Memory B cell (primary cell): ENCODE measurements around the gene IWS1.
"Not testable (repeated sequence)": the region's sequence is repeated elsewhere in the genome, so short reads cannot be mapped to it uniquely, and the experiment has no call there.

ENCODE experiments used
- ATAC-seq: fragments of 150-1000 bp; cut with Tn5 transposase; 2 replicates; pipeline ENCODE4 v1.10.0; 2021; ENCODE audit warnings: low read depth, mild to moderate bottlenecking, moderate library complexity
- DNase-seq, 2 donors: peaks; one replicate each; pipeline ENCODE4 v3.0.0; 2022; ENCODE audit warnings: low spot score in 2 of 2
- H3K27ac Mint-ChIP-seq: one replicate; pipeline ENCODE4 v1.8.0; 2022; ENCODE audit warnings: mild to moderate bottlenecking, moderate library complexity, mixed read lengths
- H3K27me3 Mint-ChIP-seq: one replicate; pipeline ENCODE4 v1.8.0; 2022; ENCODE audit warnings: mixed read lengths
- H3K36me3 Mint-ChIP-seq: one replicate; pipeline ENCODE4 v1.8.0; 2022; ENCODE audit warnings: mild to moderate bottlenecking, mixed read lengths
- H3K4me1 Mint-ChIP-seq: one replicate; pipeline ENCODE4 v1.8.0; 2022; ENCODE audit warnings: mixed read lengths
- H3K4me3 Mint-ChIP-seq: one replicate; pipeline ENCODE4 v1.8.0; 2022; ENCODE audit warnings: mild to moderate bottlenecking, moderate library complexity, mixed read lengths
- H3K9me3 Mint-ChIP-seq: one replicate; pipeline ENCODE4 v1.8.0; 2022; ENCODE audit warnings: mixed read lengths

IWS1 gene

DNA sequence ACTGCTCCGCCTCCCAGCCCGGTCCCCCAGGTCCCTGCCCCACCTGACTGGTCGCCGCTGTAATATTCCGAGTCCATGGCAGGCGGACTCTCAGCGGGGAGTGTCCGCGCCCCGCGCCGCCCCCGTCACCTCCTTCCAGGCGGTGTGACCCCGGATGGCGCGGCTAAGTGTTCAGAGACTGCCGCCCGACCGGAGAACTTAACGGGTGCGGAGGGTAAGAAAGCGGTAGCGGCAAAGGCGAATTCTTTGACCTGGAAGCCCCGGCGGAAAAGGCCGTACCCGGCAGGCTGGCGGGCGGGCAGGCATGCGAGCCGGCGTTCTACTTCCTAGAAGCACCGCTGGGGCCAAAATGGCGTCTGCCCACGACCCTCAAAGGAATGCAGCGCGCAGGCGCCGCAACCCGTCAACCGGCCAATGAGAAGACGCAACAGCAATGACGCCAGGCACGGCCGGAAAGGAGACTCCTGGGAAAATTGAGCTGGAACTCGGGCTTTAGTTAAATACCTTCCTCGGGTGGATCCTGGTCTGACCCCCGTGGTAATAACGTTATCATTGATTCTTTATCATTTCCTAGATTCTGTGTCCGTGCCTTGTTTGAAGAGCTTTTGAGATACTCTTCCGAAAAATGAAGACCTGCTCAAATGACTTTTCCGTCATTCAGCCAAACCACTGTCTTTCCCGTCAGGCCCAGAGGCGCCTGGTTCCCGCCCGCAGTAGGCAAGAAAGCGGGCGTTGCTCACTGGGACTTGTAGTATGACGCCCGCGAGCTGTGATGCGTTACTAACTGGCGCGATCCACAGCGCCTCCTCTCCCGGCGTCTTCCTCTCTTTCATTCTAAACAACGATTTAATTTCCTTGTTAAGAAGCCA is at the start of gene IWS1:
TSS of gene IWS1 (minus strand) at position 358 of the 869 bp plus-strand sequence. CDS start at position 77, 281 bp downstream.
- H3K4me1 Mint-ChIP-seq = peaks cover 21% of the 10 kb centered on the region

GRCh38 chr2:127575941-127576432 is 49.7 kb upstream of the IWS1 start:
- Mint-ChIP-seq H3K27me3 (no peaks in the 10 kb centered on the region), H3K27ac (peak overlapping the region; percentile 39), H3K4me1 (peaks cover 36% of the 10 kb centered on the region), H3K9me3 (no peaks in the 10 kb centered on the region), H3K4me3 (no peak overlapping the region), H3K36me3 (no peaks in the 10 kb centered on the region)
- ATAC-seq (no peak), DNase-seq (no peak)

More for the DNA sequence above, at the start of gene IWS1:
- peak; percentile 82 to 83 for DNase-seq
- Mint-ChIP-seq H3K9me3 (no peaks in the 10 kb centered on the region), H3K4me3 (peak within 1 kb of the TSS; percentile 96), H3K27me3 (peaks cover 2% of the 10 kb centered on the region), H3K27ac (peak within 1 kb of the TSS; percentile 99), H3K36me3 (peaks cover 7% of the 10 kb centered on the region)
- ATAC-seq = peak; percentile 88

GRCh38 chr2:127575185-127575765 is 49.0 kb upstream of the IWS1 start:
- no peak for DNase-seq
- peak overlapping the region; percentile 28 for H3K4me3 Mint-ChIP-seq
- H3K9me3 Mint-ChIP-seq = no peaks in the 10 kb centered on the region
- peak; percentile 23 for ATAC-seq
- no peaks in the 10 kb centered on the region for H3K27me3 Mint-ChIP-seq
- peaks cover 38% of the 10 kb centered on the region for H3K4me1 Mint-ChIP-seq
- no peaks in the 10 kb centered on the region for H3K36me3 Mint-ChIP-seq
- H3K27ac Mint-ChIP-seq = peak overlapping the region; percentile 19

- Mint-ChIP-seq H3K4me3 (no peak overlapping the region), H3K9me3 (no peaks in the 10 kb centered on the region), H3K27ac (no peak overlapping the region), H3K27me3 (no peaks in the 10 kb centered on the region), H3K4me1 (peaks cover 38% of the 10 kb centered on the region), H3K36me3 (no peaks in the 10 kb centered on the region)
- no peak for DNase-seq
- ATAC-seq = no peak
Observed at GRCh38 chr2:127574656-127575055, 48.4 kb upstream of the IWS1 start.

GRCh38 chr2:127573771-127574170 is 47.5 kb upstream of the IWS1 start:
- no peak for ATAC-seq
- peaks cover 36% of the 10 kb centered on the region for H3K4me1 Mint-ChIP-seq
- no peak for DNase-seq
- no peak overlapping the region for H3K27ac Mint-ChIP-seq
- no peaks in the 10 kb centered on the region for H3K36me3 Mint-ChIP-seq
- H3K27me3 Mint-ChIP-seq = no peaks in the 10 kb centered on the region
- no peaks in the 10 kb centered on the region for H3K9me3 Mint-ChIP-seq
- no peak overlapping the region for H3K4me3 Mint-ChIP-seq

DNA sequence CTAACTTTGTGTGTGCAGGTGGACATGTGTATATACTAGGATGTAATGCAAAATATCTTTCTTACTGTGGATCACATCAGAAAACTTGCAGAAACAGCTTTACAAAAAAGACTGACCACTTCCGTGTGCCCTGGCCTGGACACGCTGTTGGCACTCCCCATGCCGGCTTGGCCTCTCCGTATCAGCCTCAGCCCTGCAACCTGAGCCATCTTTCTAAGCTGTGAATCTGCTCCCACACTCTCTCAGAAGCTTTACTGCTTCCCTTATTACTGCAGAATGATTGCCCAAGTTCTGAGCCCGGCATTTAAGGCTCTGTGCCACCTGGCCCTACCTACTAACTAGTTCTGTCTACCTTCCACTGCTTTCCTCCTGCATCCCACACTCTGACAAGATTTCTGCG is 47.0 kb upstream of the IWS1 start:
- Mint-ChIP-seq H3K4me1 (peaks cover 36% of the 10 kb centered on the region), H3K36me3 (no peaks in the 10 kb centered on the region), H3K9me3 (no peaks in the 10 kb centered on the region), H3K27me3 (no peaks in the 10 kb centered on the region), H3K4me3 (no peak overlapping the region), H3K27ac (no peak overlapping the region)
- DNase-seq (no peak), ATAC-seq (no peak)

GRCh38 chr2:127572841-127573240 is 46.6 kb upstream of the IWS1 start:
- H3K36me3 Mint-ChIP-seq = no peaks in the 10 kb centered on the region
- ATAC-seq (no peak), DNase-seq (no peak)
- H3K4me3 Mint-ChIP-seq = no peak overlapping the region
- H3K27ac Mint-ChIP-seq = no peak overlapping the region
- peaks cover 33% of the 10 kb centered on the region for H3K4me1 Mint-ChIP-seq
- no peaks in the 10 kb centered on the region for H3K9me3 Mint-ChIP-seq
- H3K27me3 Mint-ChIP-seq = no peaks in the 10 kb centered on the region

DNA sequence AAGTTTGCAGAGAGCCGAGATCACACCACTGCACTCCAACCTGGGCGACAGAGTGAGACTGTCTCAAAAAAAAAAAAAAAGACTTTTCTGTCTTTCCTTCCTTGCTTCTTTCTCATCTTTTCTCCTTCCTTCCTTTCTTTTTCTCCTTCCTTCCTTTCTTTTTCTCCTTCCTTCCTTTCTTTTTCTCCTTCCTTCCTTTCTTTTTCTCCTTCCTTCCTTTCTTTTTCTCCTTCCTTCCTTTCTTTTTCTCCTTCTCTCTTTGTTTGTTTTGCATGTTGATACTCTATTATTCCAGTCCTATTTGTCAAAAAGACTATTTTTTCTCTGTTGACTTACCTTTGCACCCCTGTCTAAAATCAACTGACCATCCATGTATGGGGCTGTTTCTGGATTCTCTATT is 46.1 kb upstream of the IWS1 start:
- not testable (repeated sequence) for H3K36me3 Mint-ChIP-seq, H3K4me3 Mint-ChIP-seq, DNase-seq, H3K27ac Mint-ChIP-seq, H3K9me3 Mint-ChIP-seq, ATAC-seq, H3K27me3 Mint-ChIP-seq
- H3K4me1 Mint-ChIP-seq = peaks cover 28% of the 10 kb centered on the region

- Mint-ChIP-seq H3K36me3 (no peaks in the 10 kb centered on the region), H3K4me1 (peaks cover 17% of the 10 kb centered on the region), H3K4me3 (no peak overlapping the region), H3K9me3 (no peaks in the 10 kb centered on the region), H3K27ac (no peak overlapping the region), H3K27me3 (no peaks in the 10 kb centered on the region)
- no peak for ATAC-seq
- no peak for DNase-seq
Observed at GRCh38 chr2:127570282-127571250, 44.3 kb upstream of the IWS1 start.

DNA sequence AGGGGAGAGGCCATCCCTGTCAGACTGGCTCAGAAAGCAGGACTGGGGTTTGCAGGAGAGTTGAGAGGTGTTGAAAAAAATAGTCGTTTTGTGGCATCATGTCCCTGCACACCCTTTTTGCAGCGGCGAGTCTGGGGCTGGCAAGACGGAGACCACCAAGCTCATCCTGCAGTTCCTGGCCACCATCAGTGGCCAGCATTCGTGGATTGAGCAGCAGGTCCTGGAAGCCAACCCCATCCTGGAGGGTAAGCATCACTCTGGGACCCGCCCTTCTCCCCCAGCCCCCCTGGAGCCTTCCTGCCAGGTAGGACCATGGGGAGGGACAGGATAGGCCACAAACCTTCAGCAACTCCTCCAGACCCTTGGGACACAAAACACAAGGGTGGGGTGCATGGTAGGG is 43.4 kb upstream of the IWS1 start:
- ATAC-seq = no peak
- Mint-ChIP-seq H3K4me1 (peaks cover 10% of the 10 kb centered on the region), H3K4me3 (no peak overlapping the region), H3K27me3 (no peaks in the 10 kb centered on the region), H3K9me3 (no peaks in the 10 kb centered on the region), H3K36me3 (no peaks in the 10 kb centered on the region), H3K27ac (no peak overlapping the region)
- DNase-seq = no peak

DNA sequence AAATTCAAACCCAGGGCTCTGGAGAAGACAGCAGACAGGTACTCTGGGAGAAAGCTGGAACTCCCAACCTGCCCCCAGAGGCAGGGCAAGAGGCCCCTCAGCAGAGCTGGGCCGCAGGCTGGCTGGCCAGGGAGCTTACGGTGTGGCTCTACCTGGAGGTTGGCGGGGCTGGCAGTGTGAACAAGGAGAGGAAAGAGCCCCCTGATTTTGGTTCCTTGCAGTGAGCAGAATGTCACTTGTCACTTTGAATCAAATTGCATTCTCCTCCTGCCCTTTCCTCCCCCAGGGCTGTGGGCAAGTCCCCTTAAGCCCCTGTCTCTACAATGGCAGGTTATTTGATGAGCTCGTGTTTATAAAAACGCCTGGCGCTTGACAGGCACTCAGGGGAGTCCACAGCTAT is 41.8 kb upstream of the IWS1 start:
- H3K4me3 Mint-ChIP-seq = no peak overlapping the region
- peaks cover under 1% of the 10 kb centered on the region for H3K9me3 Mint-ChIP-seq
- DNase-seq = no peak
- no peak for ATAC-seq
- H3K4me1 Mint-ChIP-seq = peaks cover 14% of the 10 kb centered on the region
- peaks cover under 1% of the 10 kb centered on the region for H3K36me3 Mint-ChIP-seq
- H3K27me3 Mint-ChIP-seq = peaks cover under 1% of the 10 kb centered on the region
- H3K27ac Mint-ChIP-seq = no peak overlapping the region

- no peak overlapping the region for H3K4me3 Mint-ChIP-seq
- peaks cover 4% of the 10 kb centered on the region for H3K36me3 Mint-ChIP-seq
- H3K27me3 Mint-ChIP-seq = peaks cover 4% of the 10 kb centered on the region
- DNase-seq = no peak
- no peak overlapping the region for H3K27ac Mint-ChIP-seq
- ATAC-seq = no peak
- peaks cover 16% of the 10 kb centered on the region for H3K4me1 Mint-ChIP-seq
- peaks cover 4% of the 10 kb centered on the region for H3K9me3 Mint-ChIP-seq
Observed at GRCh38 chr2:127567351-127567854, 41.1 kb upstream of the IWS1 start.

DNA sequence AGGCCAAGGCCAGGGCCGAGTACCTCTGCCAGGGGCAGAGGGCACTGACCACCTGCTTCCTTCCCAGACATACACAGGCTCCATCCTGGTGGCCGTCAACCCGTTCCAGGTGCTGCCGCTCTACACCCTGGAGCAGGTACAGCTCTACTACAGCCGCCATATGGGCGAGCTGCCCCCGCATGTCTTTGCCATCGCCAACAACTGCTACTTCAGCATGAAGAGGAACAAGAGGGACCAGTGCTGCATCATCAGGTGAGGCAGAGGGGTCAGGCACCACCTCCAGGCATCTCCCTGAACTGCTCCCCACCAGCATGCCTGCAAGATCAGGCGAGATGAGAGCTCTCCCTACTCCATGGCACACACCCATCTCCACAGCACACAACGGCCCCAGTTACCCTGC is 40.3 kb upstream of the IWS1 start:
- H3K4me1 Mint-ChIP-seq = peaks cover 16% of the 10 kb centered on the region
- no peak overlapping the region for H3K27ac Mint-ChIP-seq
- H3K4me3 Mint-ChIP-seq = no peak overlapping the region
- no peak for ATAC-seq
- H3K9me3 Mint-ChIP-seq = peaks cover 4% of the 10 kb centered on the region
- no peak for DNase-seq
- H3K36me3 Mint-ChIP-seq = peaks cover 4% of the 10 kb centered on the region
- H3K27me3 Mint-ChIP-seq = peaks cover 4% of the 10 kb centered on the region

GRCh38 chr2:127566139-127566417 is 39.8 kb upstream of the IWS1 start:
- Mint-ChIP-seq H3K4me1 (peaks cover 16% of the 10 kb centered on the region), H3K27me3 (peaks cover 4% of the 10 kb centered on the region), H3K36me3 (peaks cover 4% of the 10 kb centered on the region), H3K9me3 (peaks cover 4% of the 10 kb centered on the region), H3K4me3 (no peak overlapping the region), H3K27ac (no peak overlapping the region)
- ATAC-seq (no peak), DNase-seq (no peak)
